AG09309 (cell line): ENCODE results near the gene MBOAT1.
"Not testable (repeated sequence)": the region's sequence is repeated elsewhere in the genome, so short reads cannot be mapped to it uniquely, and the experiment has no call there.

Experiments used
- DNase-seq: peaks from one replicate; pipeline ENCODE4 v3.0.0-alpha.2; 2010; ENCODE audit warnings: low read depth
- H3K4me3 ChIP-seq: 2 replicates; pipeline ENCODE4 v1.5.1; 2011; ENCODE audit warnings: mild to moderate bottlenecking, low read depth, low read length, moderate library complexity; ENCODE audit not compliant: control insufficient read depth
- TF ChIP-seq, protein P1 (sequence below): IDR thresholded peaks from 2 replicates; pipeline ENCODE4 v1.5.1; 2011; ENCODE audit warnings: mild to moderate bottlenecking, low read depth, low read length, inconsistent platforms; ENCODE audit not compliant: insufficient read depth, control insufficient read depth; ENCODE audit errors: missing control alignments

The MBOAT1 gene

GRCh38 chr6:20253021-20253420 is 40.8 kb upstream of the MBOAT1 start:
- TF ChIP-seq, protein P1, sequence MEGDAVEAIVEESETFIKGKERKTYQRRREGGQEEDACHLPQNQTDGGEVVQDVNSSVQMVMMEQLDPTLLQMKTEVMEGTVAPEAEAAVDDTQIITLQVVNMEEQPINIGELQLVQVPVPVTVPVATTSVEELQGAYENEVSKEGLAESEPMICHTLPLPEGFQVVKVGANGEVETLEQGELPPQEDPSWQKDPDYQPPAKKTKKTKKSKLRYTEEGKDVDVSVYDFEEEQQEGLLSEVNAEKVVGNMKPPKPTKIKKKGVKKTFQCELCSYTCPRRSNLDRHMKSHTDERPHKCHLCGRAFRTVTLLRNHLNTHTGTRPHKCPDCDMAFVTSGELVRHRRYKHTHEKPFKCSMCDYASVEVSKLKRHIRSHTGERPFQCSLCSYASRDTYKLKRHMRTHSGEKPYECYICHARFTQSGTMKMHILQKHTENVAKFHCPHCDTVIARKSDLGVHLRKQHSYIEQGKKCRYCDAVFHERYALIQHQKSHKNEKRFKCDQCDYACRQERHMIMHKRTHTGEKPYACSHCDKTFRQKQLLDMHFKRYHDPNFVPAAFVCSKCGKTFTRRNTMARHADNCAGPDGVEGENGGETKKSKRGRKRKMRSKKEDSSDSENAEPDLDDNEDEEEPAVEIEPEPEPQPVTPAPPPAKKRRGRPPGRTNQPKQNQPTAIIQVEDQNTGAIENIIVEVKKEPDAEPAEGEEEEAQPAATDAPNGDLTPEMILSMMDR: no peak

DNA sequence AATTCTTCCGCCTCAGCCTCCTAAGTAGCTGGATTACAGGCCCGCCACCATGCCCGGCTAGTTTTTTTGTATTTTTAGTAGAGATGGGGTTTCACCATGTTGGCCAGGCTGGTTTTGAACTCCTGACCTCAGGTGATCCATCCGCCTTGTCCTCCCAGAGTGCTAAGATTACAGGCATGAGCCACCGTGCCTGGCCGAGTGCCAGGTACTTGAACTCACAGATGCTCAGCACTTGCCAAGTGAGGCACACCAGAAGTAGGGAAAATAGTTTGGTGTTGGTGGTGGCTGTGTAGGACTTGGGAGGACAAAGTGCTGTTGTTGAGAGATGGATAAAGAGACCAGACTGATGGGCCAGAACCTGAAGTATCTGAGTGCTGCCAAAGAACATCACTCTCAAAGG is 40.0 kb upstream of the MBOAT1 start:
- H3K4me3 ChIP-seq: no peak overlapping the region
- TF ChIP-seq, protein P1: no peak
- DNase-seq: no peak

More at GRCh38 chr6:20253021-20253420, 40.8 kb upstream of the MBOAT1 start:
- H3K4me3 ChIP-seq: no peak overlapping the region
- no peak for DNase-seq

DNA sequence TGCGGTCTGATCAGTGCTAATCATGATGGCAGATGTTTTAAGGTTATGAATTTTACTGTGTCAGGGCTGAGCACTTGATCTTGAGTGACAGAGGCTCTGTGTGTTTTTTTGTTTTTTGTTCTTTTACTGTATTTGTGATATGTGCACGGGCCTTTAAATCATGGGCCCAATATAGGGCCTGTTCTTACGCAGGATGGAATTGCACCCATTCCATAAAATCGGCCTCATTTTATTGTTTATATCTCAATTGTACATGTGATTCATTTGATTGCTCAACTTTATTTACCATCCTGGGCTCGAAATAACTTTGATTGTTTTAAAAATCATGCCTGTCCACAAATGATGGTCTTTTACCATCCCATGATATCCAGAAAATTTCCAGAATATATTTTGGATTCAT is 39.3 kb upstream of the MBOAT1 start:
- no peak overlapping the region for H3K4me3 ChIP-seq
- TF ChIP-seq, protein P1: no peak
- DNase-seq: no peak

DNA sequence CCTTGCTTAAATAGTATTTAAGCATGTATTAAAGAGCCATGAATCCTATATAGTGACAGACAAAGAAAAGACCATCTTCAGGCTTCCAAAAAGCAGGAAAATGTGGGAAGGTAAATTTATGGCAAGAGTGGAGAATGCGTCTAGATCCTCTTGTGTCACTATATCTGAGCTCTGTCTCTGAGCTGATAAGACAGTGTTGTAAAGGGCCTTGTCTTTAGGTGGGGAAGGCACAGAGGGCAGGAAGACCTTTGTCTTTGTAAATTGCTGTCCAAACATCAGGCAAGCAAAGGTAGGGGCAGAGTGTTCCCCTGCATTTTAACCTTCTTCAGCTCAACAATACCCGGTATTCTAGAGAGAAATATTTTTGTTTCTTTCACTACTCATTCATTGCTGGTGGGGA is 33.9 kb upstream of the MBOAT1 start:
- no peak overlapping the region for H3K4me3 ChIP-seq
- TF ChIP-seq, protein P1: no peak
- DNase-seq: no peak

DNA sequence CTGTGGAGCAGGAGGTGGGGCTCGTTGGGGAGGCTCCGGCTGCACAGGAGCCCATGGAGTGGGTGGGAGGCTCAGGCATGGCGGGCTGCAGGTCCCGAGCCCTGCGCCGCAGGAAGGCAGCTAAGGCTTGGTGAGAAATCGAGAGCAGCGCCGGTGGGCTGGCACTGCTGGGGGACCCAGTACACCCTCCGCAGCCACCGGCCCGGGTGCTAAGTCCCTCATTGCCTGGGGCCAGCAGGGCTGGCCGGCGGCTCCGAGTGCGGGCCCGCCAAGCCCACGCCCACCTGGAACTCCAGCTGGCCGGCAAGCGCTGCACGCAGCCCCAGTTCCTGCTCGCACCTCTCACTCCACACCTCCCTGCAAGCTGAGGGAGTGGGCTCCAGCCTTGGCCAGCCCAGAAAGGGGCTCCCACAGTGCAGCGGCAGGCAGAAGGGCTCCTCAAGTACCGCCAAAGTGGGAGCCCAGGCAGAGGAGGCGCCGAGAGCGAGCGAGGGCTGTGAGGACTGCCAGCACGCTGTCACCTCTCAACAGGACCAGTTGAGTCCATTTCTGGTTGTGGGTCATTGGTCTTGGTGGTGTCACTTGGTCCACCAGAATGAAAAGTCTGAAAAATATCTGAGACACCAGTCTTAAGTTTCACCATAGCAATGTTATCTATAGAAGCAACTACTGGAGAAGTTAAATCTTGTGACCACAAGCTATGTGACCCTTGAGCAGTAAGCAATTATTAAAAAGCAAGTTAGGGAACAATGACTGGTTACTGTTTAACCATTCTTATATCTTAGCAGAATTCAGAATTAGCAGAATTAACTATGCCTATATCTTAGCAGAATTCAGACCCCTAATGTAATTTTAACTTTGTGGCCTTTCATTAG is 32.8 kb upstream of the MBOAT1 start:
- DNase-seq, H3K4me3 ChIP-seq: not testable (repeated sequence)

- TF ChIP-seq, protein P1: no peak
- no peak overlapping the region for H3K4me3 ChIP-seq
- DNase-seq: no peak
These were observed 31.0 kb upstream of the MBOAT1 start for GRCh38 chr6:20243288-20243687.

- no peak overlapping the region for H3K4me3 ChIP-seq
- DNase-seq: no peak
- TF ChIP-seq, protein P1: no peak
These were observed 30.1 kb upstream of the MBOAT1 start for GRCh38 chr6:20242397-20242796.
